Smooth muscle cell (in vitro differentiated cells): ENCODE results near the gene WFDC1. TPM values are rescaled to one million over a fixed set of nuclear protein-coding genes. Genes with fewer than 3 reads are reported as not detected.

Experiments
- DNase-seq: peaks from one replicate; lab custom pipeline; 2025; ENCODE audit not compliant: unreplicated experiment; lab: John Stamatoyannopoulos, UW
- H2AFZ ChIP-seq: fragments of 200-600 bp; sonication (generic); 2 replicates; pipeline ENCODE4 v1.6.0; 2016; ENCODE audit warnings: antibody characterized with exemption, low read depth, mild to moderate bottlenecking
- H3F3A ChIP-seq: fragments of 200-600 bp; sonication (generic); 2 replicates; pipeline ENCODE4 v1.6.0; 2017; ENCODE audit warnings: antibody characterized with exemption, low read depth
- H3K27ac ChIP-seq: fragments of 200-600 bp; sonication (generic); 2 replicates; pipeline ENCODE4 v1.5.1; 2016; ENCODE audit warnings: low read depth, mild to moderate bottlenecking
- H3K27me3 ChIP-seq: fragments of 200-600 bp; sonication (generic); 2 replicates; pipeline ENCODE4 v1.6.1; 2016; ENCODE audit warnings: low read depth, mild to moderate bottlenecking
- H3K36me3 ChIP-seq: fragments of 200-600 bp; sonication (generic); 2 replicates; pipeline ENCODE4 v1.5.1; 2016; ENCODE audit warnings: low read depth
- H3K4me1 ChIP-seq: fragments of 200-600 bp; sonication (generic); 2 replicates; pipeline ENCODE4 v1.5.1; 2016; ENCODE audit warnings: low read depth
- H3K4me2 ChIP-seq: fragments of 200-600 bp; sonication (generic); 2 replicates; pipeline ENCODE4 v1.6.0; 2016; ENCODE audit warnings: mild to moderate bottlenecking
- H3K4me3 ChIP-seq: fragments of 200-600 bp; sonication (generic); 2 replicates; pipeline ENCODE4 v1.5.1; 2016; ENCODE audit warnings: mild to moderate bottlenecking
- H3K79me2 ChIP-seq: fragments of 200-600 bp; sonication (generic); 2 replicates; pipeline ENCODE4 v1.6.0; 2016; ENCODE audit warnings: low read depth, mild to moderate bottlenecking
- H3K9ac ChIP-seq: fragments of 200-600 bp; sonication (generic); 2 replicates; pipeline ENCODE4 v1.6.0; 2016; ENCODE audit warnings: low read depth
- H3K9me3 ChIP-seq: fragments of 200-600 bp; sonication (generic); replicated peaks from 2 replicates; pipeline ENCODE4 v1.5.1; 2016; ENCODE audit warnings: low read depth
- H4K20me1 ChIP-seq: fragments of 200-600 bp; sonication (generic); 2 replicates; pipeline ENCODE4 v1.6.0; 2016; ENCODE audit warnings: low read depth
- CTCF ChIP-seq: fragments of 200-600 bp; sonication (generic); IDR thresholded peaks from 2 replicates; pipeline ENCODE4 v1.5.1; 2017; ENCODE audit warnings: borderline replicate concordance, mild to moderate bottlenecking, antibody characterized with exemption; ENCODE audit not compliant: insufficient read depth, poor library complexity, severe bottlenecking
- WGBS: methylation state at CpG from one replicate; pipeline ENCODE4 v1.1.7; 2016; ENCODE audit warnings: low lambda C conversion rate; 5-methylcytosine and 5-hydroxymethylcytosine counted together
- polyA plus RNA-seq: library from polyadenylated mRNA; unstranded; fragments of >200 nt; fragmentation: Nextera tagmentation; extraction: Ambion mirVana; gene quantifications from 2 replicates; pipeline ENCODE4 v1.2.1, GENCODE V29; 2016
- total RNA-seq: library from RNA; depleted of rRNA; stranded (reverse); fragments of >200 nt; gene quantifications from 2 replicates; pipeline ENCODE4 v1.2.3, GENCODE V29; 2014

WFDC1 gene
- total and polyA plus RNA-seq, 2 experiments from 2014 or later, result 176 to 362 TPM

- H4K20me1 ChIP-seq, result no peaks in the 10 kb centered on the region
- H3K79me2 ChIP-seq, result no peaks in the 10 kb centered on the region
- peaks cover 15% of the 10 kb centered on the region for H3K27me3 ChIP-seq
- H3K4me3 ChIP-seq, result no peak overlapping the region
- TF ChIP-seq CTCF, result no peak
- H3K4me1 ChIP-seq, result no peaks in the 10 kb centered on the region
- H3K9ac ChIP-seq, result no peak overlapping the region
- H3K36me3 ChIP-seq, result no peaks in the 10 kb centered on the region
- WGBS, result 89% methylated on average over 9 of the region's 9 CpGs
- DNase-seq, result no peak
- H3K27ac ChIP-seq, result no peak overlapping the region
- no peak overlapping the region for H2AFZ ChIP-seq
- no peaks in the 10 kb centered on the region for H3K9me3 ChIP-seq
- no peak overlapping the region for H3K4me2 ChIP-seq
- no peaks in the 10 kb centered on the region for H3F3A ChIP-seq
Measured at GRCh38 chr16:84347161-84347560, 52.5 kb downstream of the WFDC1 start.

DNA sequence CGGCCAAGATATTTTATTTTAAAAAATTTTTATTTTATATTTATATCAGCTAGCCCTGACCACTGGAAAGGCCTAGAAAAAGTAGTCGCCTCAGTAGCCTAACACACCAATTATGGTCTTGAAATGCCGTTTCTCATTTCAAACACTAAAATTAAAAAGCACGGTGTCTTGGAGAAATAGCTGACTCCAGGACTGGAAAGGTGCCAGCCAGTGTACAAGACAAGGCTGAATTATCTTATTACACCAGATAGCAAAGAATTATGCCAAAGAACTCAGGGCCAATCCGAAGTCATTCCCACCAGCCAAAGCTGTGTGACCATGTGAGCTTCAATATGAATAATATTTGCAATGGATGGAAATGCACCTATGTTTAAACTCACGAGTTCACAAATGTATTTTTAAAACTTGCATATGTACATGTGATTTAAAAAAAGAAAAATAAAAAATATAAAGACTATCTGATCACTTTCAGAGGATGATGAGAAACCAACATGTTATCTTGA, 53.8 kb downstream of the WFDC1 start:
- WGBS, result 88% methylated on average over 6 of the region's 6 CpGs
- H3K36me3 ChIP-seq, result no peaks in the 10 kb centered on the region
- H3K4me2 ChIP-seq, result no peak overlapping the region
- H3K4me3 ChIP-seq, result no peak overlapping the region
- H3K27ac ChIP-seq, result no peak overlapping the region
- no peak for TF ChIP-seq CTCF
- no peaks in the 10 kb centered on the region for H3K4me1 ChIP-seq
- DNase-seq, result no peak
- H4K20me1 ChIP-seq, result no peaks in the 10 kb centered on the region
- no peak overlapping the region for H2AFZ ChIP-seq
- H3K9ac ChIP-seq, result no peak overlapping the region
- no peaks in the 10 kb centered on the region for H3K9me3 ChIP-seq
- H3F3A ChIP-seq, result no peaks in the 10 kb centered on the region
- H3K27me3 ChIP-seq, result peaks cover 15% of the 10 kb centered on the region
- no peaks in the 10 kb centered on the region for H3K79me2 ChIP-seq

DNA sequence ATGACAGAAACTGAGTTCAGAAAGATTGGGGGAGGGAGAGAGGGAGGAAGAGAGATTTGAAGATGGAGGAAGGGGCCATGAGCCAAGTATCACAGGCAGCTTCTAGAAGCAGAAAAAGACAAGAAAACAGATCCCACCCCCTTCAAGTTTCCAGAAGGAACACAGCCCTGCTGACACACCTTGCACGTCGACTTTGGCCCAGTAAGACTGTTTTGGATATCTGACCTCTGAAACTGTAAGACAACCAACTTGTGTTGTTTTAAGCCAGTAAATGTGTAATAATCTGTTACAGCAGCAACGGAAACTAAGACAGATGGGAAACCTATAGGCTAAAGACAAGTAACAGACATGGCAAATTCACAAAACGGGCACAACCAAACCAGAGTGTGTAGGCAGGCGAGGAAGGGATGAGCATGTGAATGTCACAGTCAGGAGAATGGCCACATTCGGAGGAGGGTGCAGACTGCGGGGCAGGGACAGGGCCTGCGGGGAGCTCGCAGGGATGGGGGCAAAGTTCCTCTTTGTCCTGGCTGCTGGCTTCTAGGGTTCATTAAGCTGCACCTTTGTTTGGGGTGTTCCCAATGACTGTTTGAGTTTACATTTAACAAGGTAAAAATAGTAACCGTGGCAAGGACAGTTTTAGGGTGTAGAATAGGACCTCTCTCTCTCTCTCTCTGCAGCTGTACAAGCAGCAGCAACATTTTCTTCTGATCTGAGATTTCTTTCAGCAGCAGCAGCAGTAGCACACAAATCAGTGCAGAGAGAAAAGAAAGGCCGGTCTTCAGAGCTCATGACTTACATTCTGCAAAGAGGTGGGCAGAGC, 55.4 kb downstream of the WFDC1 start:
- no peak for DNase-seq
- no peaks in the 10 kb centered on the region for H3K36me3 ChIP-seq
- TF ChIP-seq CTCF, result no peak
- H3K4me1 ChIP-seq, result no peaks in the 10 kb centered on the region
- H3K4me2 ChIP-seq, result no peak overlapping the region
- peaks cover 15% of the 10 kb centered on the region for H3K27me3 ChIP-seq
- H3K79me2 ChIP-seq, result no peaks in the 10 kb centered on the region
- H2AFZ ChIP-seq, result no peak overlapping the region
- H3K9ac ChIP-seq, result no peak overlapping the region
- no peaks in the 10 kb centered on the region for H4K20me1 ChIP-seq
- 88% methylated on average over 11 of the region's 11 CpGs for WGBS
- H3F3A ChIP-seq, result no peaks in the 10 kb centered on the region
- no peaks in the 10 kb centered on the region for H3K9me3 ChIP-seq
- H3K27ac ChIP-seq, result no peak overlapping the region
- no peak overlapping the region for H3K4me3 ChIP-seq
